GM19467 (cell line): ENCODE results near the gene WDR17.
A peak's percentile ranks its signal among the peaks of the same experiment; 100 is the strongest.

Experiments used
- ATAC-seq: cut with Tn5 transposase; IDR thresholded peaks from one replicate; pipeline ENCODE4 v1.9.1; 2021; ENCODE audit warnings: mild to moderate bottlenecking, moderate library complexity; ENCODE audit not compliant: unreplicated experiment

The WDR17 gene

GRCh38 chr4:176084769-176085168 lies 19.1 kb downstream of the WDR17 start:
- no peak for ATAC-seq

GRCh38 chr4:176090115-176090514 lies 24.5 kb downstream of the WDR17 start:
- ATAC-seq: peak; percentile 90

DNA sequence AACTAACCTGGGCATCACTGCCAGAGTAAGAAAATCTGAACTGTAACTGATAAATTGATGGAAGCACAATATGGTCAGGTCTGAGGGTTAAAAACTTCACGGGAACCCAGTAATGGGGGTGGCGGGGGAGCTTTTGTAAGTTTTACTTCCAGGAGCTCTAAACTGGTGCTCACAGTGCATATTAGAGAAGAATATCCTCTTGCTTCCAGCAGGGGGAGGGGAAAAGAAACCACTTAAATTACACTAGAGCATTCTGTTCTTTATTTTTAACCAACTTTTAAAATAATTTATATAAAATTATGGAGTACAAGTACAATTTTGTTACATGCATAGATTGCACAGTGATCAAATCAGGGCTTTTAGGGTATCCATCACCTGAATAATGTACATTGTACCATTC lies 33.7 kb downstream of the WDR17 start:
- ATAC-seq: no peak

GRCh38 chr4:176102414-176103063 lies 36.9 kb downstream of the WDR17 start:
- ATAC-seq: no peak

DNA sequence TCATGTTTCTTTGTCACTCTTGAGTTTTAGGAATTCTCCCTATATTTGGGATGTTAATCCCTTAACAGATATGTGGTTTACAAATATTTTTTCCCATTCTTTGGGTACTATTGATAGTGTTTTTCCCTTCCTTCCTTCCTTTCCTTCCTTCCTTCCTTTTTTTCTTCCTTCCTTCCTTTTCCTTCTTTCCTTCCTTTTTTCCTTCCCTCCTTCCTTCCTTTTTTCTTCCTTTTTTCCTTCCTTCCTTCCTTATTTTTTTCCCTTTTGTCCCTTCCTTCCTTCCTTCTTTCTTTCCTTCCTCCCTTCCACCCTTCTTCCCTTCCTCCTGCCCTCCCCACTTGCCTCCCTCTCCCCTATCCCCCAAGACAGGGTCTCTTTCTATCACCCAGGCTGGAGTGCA lies 42.1 kb downstream of the WDR17 start:
- ATAC-seq: no peak

GRCh38 chr4:176123710-176124407 lies 58.2 kb downstream of the WDR17 start:
- ATAC-seq: peak; percentile 99

DNA sequence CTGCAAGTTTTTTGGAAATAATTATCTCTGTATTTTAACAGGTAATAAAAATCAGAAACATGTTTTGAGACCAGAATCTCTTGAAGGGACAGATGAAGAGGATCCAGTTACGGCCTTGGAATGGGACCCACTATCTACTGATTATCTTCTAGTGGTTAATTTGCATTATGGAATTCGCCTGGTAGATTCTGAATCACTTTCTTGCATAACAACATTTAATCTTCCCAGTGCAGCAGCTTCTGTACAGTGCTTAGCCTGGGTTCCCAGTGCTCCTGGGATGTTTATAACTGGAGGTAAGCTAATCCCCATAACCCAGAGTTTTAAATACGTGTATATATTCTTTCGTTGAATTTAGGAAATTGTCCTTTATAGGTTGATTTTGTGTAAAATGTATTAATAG lies 59.4 kb downstream of the WDR17 start:
- ATAC-seq: no peak

GRCh38 chr4:176134670-176135069 lies 69.0 kb downstream of the WDR17 start:
- no peak for ATAC-seq

DNA sequence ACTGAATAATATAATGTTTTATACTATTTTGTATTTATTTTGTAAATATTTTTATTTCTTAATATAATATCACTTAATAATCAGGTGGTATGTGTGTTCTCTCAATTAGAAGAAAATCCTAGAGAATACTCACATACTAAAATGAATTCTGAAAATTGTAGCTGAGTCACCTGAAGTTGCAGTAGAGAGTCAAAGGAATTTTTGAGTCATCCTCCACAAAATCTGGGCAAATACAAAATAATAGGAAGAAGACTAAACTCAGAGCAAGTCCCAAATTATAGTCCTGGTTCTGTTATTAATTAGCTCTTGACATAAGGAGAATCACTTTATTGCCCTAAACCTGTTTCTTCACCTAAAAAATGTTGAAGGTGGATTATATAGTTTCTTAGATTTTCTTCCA lies 72.0 kb downstream of the WDR17 start:
- ATAC-seq: no peak

DNA sequence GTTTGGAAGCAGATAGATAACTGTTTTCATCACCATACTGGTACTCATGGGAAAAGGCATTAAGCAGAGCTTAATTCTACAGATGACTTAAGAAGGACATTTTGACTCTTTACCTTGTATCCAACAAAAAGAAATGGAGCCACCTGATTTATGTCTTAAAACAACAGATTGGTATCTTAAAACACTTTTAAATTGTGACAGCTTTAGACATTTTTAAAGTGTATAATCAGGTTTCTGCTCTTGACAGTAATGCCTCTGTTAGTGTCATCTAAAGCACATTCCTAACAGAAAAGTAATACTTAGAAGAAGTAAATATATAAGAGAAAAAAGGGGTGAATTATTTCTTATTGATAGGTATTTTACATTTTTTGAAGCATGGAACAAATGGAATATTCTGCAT lies 73.9 kb downstream of the WDR17 start:
- no peak for ATAC-seq

DNA sequence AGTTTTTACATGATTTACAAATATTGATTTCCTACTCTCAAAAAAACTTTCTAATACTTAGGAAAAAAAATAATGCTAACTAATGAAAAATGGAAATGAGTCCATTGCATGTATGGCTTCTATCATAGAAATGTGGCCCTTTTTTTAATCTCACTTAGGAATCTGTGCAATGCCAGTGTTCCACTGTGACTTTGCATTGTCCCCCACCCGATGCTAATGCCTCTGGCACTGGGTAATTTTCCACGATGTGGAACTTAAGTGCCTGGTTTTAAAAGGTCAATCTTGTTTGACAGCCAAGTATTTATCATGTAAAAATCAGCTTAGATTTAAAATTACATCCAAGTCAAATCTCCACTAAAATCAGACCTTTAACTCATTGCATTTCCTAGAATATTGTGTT lies 76.6 kb downstream of the WDR17 start:
- no peak for ATAC-seq

DNA sequence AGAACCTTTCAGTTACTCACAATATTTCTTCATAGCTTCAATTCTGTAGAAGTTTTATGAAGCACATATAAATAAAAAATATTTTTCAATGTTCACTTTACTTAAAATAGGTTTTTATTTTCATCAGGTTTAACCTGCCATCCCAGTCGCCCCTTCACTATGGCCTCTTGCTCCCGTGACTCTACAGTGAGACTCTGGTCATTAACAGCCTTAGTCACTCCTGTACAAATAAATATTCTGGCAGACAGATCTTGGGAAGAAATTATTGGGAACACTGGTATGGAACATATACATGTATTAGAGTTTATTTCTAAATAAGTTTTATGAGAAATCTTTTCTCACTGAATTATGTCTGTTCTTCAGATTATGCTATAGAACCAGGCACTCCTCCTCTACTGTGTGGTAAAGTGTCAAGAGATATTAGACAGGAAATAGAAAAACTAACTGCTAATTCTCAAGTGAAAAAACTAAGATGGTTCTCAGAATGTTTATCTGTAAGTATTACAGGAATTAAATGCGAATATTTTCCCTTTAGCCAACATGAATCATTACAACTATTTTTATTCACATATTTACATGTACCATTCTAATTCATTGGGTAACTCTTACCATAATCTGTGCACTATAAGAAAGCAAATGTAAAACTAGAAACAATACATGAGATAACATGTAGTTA lies 84.2 kb downstream of the WDR17 start:
- no peak for ATAC-seq

DNA sequence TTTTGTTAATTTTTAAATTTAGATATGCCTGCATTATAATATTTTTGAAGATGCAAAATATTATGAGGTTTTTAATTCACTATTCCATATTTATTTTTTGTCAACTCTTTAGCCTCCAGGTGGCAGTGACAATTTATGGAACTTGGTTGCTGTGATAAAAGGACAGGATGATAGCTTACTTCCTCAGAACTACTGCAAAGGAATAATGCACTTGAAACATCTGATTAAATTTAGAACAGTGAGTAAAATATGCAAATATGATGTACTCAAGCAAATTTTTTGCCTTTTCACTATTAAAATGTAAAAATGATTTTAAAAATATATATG lies 84.7 kb downstream of the WDR17 start:
- ATAC-seq: no peak

DNA sequence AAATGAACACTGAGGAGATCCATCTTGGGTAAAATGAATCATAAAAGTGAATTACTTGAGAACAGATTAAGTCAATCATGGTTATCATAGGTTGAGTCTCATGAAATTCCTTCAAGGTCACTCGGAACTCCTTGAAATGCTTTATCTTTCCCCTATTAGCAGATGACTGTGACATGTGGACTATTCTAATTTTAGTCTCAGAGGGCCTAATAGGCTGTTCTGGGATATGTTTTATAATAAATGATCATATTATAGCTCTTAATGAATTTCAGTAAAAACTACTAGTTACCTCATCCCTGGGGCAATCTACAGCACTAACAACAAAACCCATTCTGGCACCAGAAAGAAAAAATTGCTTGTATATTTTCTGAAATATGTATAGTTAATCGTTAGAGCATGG lies 85.1 kb downstream of the WDR17 start:
- no peak for ATAC-seq

DNA sequence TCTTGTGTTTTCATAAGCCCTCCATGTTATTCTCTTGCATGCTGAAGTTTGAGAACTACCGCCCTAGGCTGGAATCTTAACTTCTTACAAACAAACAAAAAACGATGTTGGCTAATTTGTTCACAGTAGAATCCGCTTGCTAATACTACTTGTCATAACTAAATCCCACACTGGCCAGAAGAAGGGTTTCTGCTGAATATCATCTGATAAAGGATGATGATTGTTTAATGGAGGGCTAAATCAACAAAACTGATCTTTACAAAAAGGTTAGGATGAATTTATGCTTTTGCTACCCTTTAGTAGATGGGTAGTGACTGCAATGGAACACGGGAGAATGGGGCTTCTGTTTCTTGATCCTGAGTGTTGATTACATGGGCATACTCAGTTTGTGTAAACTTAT lies 87.5 kb downstream of the WDR17 start:
- no peak for ATAC-seq

DNA sequence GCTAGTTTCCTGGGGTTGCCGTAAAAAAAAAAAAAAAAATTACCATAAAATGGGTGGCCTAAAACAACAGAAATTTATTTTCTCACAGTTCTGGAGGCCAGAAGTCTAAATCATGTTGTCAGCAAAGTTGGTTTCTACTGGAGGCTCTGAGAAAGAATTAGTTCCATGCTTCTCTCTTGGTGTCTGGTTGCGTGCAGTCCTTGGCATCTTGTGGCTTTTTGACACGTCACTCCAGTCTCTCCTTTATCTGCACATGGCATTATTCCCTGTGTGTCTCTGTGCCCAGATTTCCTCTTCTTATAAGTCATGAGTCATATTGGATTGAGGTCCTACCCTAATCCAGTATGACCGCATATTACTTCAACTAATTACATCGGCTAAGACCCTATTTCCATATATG lies 91.0 kb downstream of the WDR17 start:
- ATAC-seq: no peak

- ATAC-seq: no peak
These were observed 97.4 kb downstream of the WDR17 start for GRCh38 chr4:176163041-176163440.

DNA sequence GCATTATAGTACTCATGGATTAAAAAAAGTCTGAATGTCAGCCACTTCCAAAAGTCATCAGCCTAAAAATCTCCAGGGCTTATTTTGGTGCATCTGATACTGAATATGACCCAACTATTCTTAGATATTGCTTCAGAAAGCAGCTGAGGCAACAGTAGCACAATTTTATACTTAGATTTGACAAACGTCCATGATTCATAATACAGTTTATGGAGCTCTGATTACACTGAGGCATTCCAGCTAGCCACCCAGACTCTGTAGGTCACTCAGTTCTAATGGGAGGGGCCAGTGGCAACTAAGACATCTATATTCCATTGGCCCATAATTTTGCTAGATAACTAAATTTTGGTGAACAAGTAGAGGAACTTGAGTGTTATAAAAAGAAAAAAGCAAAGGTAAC lies 119.4 kb downstream of the WDR17 start:
- no peak for ATAC-seq

GRCh38 chr4:176186067-176186466 lies 120.4 kb downstream of the WDR17 start:
- no peak for ATAC-seq

DNA sequence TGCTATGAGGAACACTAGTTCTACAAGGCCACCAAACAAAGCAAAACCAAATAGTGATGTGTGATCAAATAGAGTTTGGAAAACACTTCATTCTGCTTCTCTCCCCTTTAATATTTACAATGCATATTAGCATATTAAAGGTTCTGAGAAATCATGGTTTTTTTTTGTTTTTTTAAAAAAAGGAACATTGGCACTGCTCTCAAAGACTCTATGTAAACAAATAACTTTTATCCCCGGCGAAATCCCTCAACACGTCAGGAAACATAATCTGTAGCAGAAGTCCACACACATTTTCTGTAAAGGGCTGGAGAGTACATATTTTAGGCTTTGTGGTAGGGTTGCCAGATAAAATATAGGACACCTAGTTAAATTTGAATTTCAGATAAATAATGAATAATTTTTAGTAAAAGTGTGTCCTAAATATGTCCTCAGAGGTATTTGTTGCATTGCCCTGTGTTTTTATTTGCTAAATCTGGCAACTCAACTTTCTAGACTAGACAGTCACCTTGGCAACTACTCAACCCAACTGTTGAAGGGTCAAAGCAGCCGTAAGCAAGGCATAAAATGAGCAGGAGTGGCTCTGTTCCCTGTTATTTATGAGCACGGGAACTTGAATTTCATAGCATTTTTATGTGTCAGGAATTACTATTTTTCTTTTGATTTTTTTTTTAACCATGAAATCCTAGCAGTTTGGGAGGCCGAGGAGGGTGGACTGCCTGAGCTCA lies 121.2 kb downstream of the WDR17 start:
- no peak for ATAC-seq

- no peak for ATAC-seq
These were observed 122.0 kb downstream of the WDR17 start for GRCh38 chr4:176187624-176188023.

DNA sequence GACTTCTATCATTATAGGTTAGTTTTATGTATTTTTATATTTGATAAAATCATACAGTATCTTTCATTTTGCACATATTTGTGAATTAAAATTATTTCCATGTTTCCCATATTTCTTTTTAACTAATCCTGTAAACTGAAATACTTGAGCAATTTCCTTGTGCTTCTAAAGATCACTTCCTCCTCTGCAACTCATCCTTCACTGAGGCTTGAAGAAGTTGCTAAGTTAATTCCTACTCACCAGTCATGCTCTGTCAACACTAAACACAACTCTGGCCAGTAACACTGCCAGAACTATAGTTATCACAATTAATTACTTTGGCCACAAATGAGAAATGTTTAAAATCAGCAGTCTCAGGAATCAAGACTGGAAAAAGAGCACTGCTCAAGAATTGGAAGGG lies 123.0 kb downstream of the WDR17 start:
- ATAC-seq: no peak
